ENCODE measurements around the gene LRRC75B.
"Not testable (repeated sequence)": the region's sequence is repeated elsewhere in the genome, so short reads cannot be mapped to it uniquely, and the experiment has no call there.

Gene LRRC75B

GRCh38 chr22:24602105-24602749 is 9.4 kb upstream of the LRRC75B start:
- peak; percentile 42 for DNase-seq

- peak; percentile 55 for DNase-seq
Observed at GRCh38 chr22:24601217-24602104, 8.6 kb upstream of the LRRC75B start.

GRCh38 chr22:24599958-24600715 is 7.3 kb upstream of the LRRC75B start:
- peak; percentile 54 for DNase-seq

- no peak for DNase-seq
Observed at GRCh38 chr22:24599514-24599913, 6.6 kb upstream of the LRRC75B start.

GRCh38 chr22:24597076-24597475 is 4.2 kb upstream of the LRRC75B start:
- peak; percentile 22 for DNase-seq

GRCh38 chr22:24595863-24596262 is 3.0 kb upstream of the LRRC75B start:
- peak; percentile 35 for DNase-seq

- DNase-seq: no peak
Observed at GRCh38 chr22:24595228-24595627, 2.4 kb upstream of the LRRC75B start.

GRCh38 chr22:24594569-24595120 is 1.8 kb upstream of the LRRC75B start:
- no peak for DNase-seq

- DNase-seq: peak; percentile 58
Observed at GRCh38 chr22:24593836-24594568, 1.1 kb upstream of the LRRC75B start.

- DNase-seq: not testable (repeated sequence)
Observed at GRCh38 chr22:24593559-24593835, 624 bp upstream of the LRRC75B start.

GRCh38 chr22:24592058-24592850 is 619 bp downstream of the LRRC75B start:
- DNase-seq: peak; percentile 48

- no peak for DNase-seq
Observed at GRCh38 chr22:24591286-24591830, 1.5 kb downstream of the LRRC75B start.

GRCh38 chr22:24590596-24591173 is 2.2 kb downstream of the LRRC75B start:
- no peak for DNase-seq

- DNase-seq: no peak
Observed at GRCh38 chr22:24589518-24590030, 3.3 kb downstream of the LRRC75B start.

GRCh38 chr22:24588757-24589481 is 4.0 kb downstream of the LRRC75B start:
- no peak for DNase-seq

GRCh38 chr22:24588381-24588756 is 4.5 kb downstream of the LRRC75B start:
- DNase-seq: no peak

GRCh38 chr22:24587948-24588347 is 4.9 kb downstream of the LRRC75B start:
- no peak for DNase-seq

- DNase-seq: no peak
Observed at GRCh38 chr22:24587251-24587650, 5.6 kb downstream of the LRRC75B start.

GRCh38 chr22:24585927-24586546 is 6.8 kb downstream of the LRRC75B start:
- DNase-seq: no peak

GRCh38 chr22:24585461-24585860 is 7.4 kb downstream of the LRRC75B start:
- DNase-seq: no peak
